Measurements from ENCODE around the gene RELN. TPM values are rescaled to one million over a fixed set of nuclear protein-coding genes. Genes with fewer than 3 reads are reported as not detected.
A peak's percentile ranks its signal among the peaks of the same experiment; 100 is the strongest.

RELN gene
- total and polyA plus RNA-seq, 2 of the 13 experiments (the other 11 are each of a cell fraction or from before 2014, with no cell fraction given), result 315 to 332 TPM

DNA sequence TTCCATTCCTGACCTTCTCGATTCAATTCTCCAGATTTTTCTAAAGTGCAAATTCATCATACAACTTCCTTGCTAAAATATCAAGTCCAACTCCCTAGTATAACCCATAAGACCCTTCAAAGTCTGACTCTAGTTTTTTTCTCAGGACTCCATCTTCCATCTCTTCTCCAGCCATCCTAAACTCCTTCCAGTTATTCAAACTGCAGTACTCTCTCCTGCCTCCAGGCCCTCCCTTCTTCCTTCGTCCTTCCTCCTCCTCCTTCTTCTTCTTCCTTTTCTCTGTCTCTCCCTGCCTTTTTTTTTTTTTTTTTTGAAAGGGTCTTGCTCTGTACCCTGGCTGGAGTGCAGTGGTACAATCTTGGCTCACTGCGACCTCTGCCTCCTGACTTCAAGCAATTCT lies 111.9 kb downstream of the RELN start:
- Histone ChIP-seq H3K9ac (ENCODE audit: insufficient read depth, low read depth, low read length) (no peak overlapping the region), H3K4me1 (ENCODE audit: insufficient read depth, low read length) (peaks cover 15% of the 10 kb centered on the region), H3K4me2 (ENCODE audit: low read depth, low read length) (no peak overlapping the region), H3K4me3 (replicated peaks in 1 of 3; ENCODE audit: insufficient read depth in 1 of 3, low read depth in 2 of 3, low read length in 3 of 3) (no peak overlapping the region), H4K20me1 (ENCODE audit: insufficient read depth, low read length) (peaks cover 18% of the 10 kb centered on the region), H3K27me3 (ENCODE audit: control insufficient read depth in 1 of 2, insufficient read depth in 2 of 2, low read length in 2 of 2) (no peaks in the 10 kb centered on the region; a peak in 1 of 5 replicates), H3K27ac (ENCODE audit: extremely low read length, insufficient read depth, low read length) (no peak overlapping the region), H2AFZ (ENCODE audit: low read length) (no peak overlapping the region), H3K36me3 (replicated peaks in 1 of 2; ENCODE audit: control insufficient read depth in 1 of 2, insufficient read depth in 2 of 2, low read length in 2 of 2) (no peaks in the 10 kb centered on the region; a peak in 1 of 5 replicates), H3K9me3 (ENCODE audit: low read length) (no peaks in the 10 kb centered on the region), H3K79me2 (ENCODE audit: insufficient read depth, low read length) (peaks cover 32% of the 10 kb centered on the region)
- no peak for TF ChIP-seq ZNF883 (CRISPR knock-in tag; IDR thresholded peaks at IDR 0.05; ENCODE audit: not compliant biosample characterization)
- no TSS peak for BruUV-seq (replicated peaks)
- intact Hi-C loops (cut with micrococcal nuclease; ENCODE audit: unreplicated experiment) (no loop called here), in situ Hi-C loops (cut with HindIII; ENCODE audit: extremely low pct_ligation_motif_present, low pct_unique_long_range_greater_than_20kb) (no loop called here)
- DNase-seq (ENCODE audit: low spot score) (no peak), FAIRE-seq (no peak), ATAC-seq (no peak)
- POLR2A ChIA-PET, result no interaction called here
- WGBS (ENCODE audit: low lambda C conversion rate), result 72% methylated on average over 3 of the region's 3 CpGs
- CTCF ChIA-PET (ENCODE audit: low intra/inter-chr PET ratio, low total read pairs), result no interaction called here

DNA sequence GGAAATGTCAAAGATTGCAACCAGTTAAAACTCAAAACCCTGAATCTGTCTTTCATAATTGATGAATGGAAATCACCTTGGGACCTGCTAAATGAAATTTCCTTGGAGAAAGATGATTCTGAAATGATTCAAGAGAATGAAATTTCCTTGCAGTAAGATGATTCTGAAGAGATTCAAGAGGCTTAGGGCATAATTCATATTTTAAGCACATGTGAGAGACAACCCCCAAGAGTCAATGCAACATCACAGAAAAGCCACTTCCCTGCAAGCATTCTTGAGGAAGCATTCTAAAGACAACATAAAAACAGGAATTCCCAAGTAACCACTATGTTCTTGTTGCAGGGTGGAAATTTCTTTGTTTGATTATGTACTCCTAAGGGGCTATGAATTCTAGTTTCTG lies 113.7 kb downstream of the RELN start:
- intact Hi-C loops (cut with micrococcal nuclease; ENCODE audit: unreplicated experiment), result no loop called here
- CTCF ChIA-PET (ENCODE audit: low intra/inter-chr PET ratio, low total read pairs), result no interaction called here
- Histone ChIP-seq H3K79me2 (ENCODE audit: insufficient read depth, low read length) (peaks cover 17% of the 10 kb centered on the region), H2AFZ (ENCODE audit: low read length) (no peak overlapping the region), H3K36me3 (replicated peaks in 1 of 2; ENCODE audit: control insufficient read depth in 1 of 2, insufficient read depth in 2 of 2, low read length in 2 of 2) (no peaks in the 10 kb centered on the region; a peak in 1 of 5 replicates), H3K9me3 (ENCODE audit: low read length) (no peaks in the 10 kb centered on the region), H3K4me2 (ENCODE audit: low read depth, low read length) (no peak overlapping the region), H3K27ac (ENCODE audit: extremely low read length, insufficient read depth, low read length) (no peak overlapping the region), H3K4me1 (ENCODE audit: insufficient read depth, low read length) (peaks cover 15% of the 10 kb centered on the region), H3K27me3 (ENCODE audit: control insufficient read depth in 1 of 2, insufficient read depth in 2 of 2, low read length in 2 of 2) (no peaks in the 10 kb centered on the region), H3K9ac (ENCODE audit: insufficient read depth, low read depth, low read length) (no peak overlapping the region), H4K20me1 (ENCODE audit: insufficient read depth, low read length) (peaks cover 11% of the 10 kb centered on the region), H3K4me3 (replicated peaks in 1 of 3; ENCODE audit: insufficient read depth in 1 of 3, low read depth in 2 of 3, low read length in 3 of 3) (no peak overlapping the region)
- DNase-seq (ENCODE audit: low spot score), result no peak
- no peak for FAIRE-seq
- POLR2A ChIA-PET, result no interaction called here
- BruUV-seq (replicated peaks), result no TSS peak
- in situ Hi-C loops (cut with HindIII; ENCODE audit: extremely low pct_ligation_motif_present, low pct_unique_long_range_greater_than_20kb), result no loop called here
- peak; percentile 19 for TF ChIP-seq RBM22 (optimal IDR thresholded peaks at IDR 0.05; ENCODE audit: low read length)
- no peak for TF ChIP-seq NR2F6 (IDR thresholded peaks at IDR 0.05)
- no peak for TF ChIP-seq NR2F6 (CRISPR knock-in tag; IDR thresholded peaks at IDR 0.05)
- TF ChIP-seq DMAP1 (CRISPR knock-in tag; IDR thresholded peaks at IDR 0.05), result no peak
- peak; percentile 53 for TF ChIP-seq AGO2 (optimal IDR thresholded peaks at IDR 0.05; ENCODE audit: low read depth, low read length)
- TF ChIP-seq SNAPC2 (CRISPR knock-in tag; IDR thresholded peaks at IDR 0.05), result no peak
- no peak for ATAC-seq
